GM18508 (cell line): Measurements from ENCODE around the gene TSR1.

Source experiments
- ATAC-seq: cut with Tn5 transposase; IDR thresholded peaks from one replicate; pipeline ENCODE4 v1.9.1; 2021; ENCODE audit warnings: moderate number of reproducible peaks; ENCODE audit not compliant: insufficient read depth, unreplicated experiment

TSR1 gene

DNA sequence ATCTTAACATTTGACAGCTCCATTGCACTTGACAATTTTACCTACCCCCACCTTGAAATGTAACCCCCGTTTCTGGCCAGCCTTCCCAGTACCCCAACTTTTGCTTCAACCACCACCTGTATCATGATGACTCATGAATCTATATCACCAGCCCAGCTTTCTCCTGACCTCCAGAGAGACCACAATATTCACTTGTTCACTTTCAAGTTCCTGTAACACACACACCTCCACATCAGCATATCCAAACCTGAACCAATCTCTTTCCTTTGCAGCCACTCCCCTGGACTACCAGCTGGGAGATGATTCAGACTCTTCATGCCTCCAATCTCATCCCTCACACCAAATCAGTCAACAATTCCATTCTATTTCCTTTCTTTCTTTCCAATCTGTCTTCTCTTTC is 40.7 kb downstream of the TSR1 start:
- no peak for ATAC-seq

DNA sequence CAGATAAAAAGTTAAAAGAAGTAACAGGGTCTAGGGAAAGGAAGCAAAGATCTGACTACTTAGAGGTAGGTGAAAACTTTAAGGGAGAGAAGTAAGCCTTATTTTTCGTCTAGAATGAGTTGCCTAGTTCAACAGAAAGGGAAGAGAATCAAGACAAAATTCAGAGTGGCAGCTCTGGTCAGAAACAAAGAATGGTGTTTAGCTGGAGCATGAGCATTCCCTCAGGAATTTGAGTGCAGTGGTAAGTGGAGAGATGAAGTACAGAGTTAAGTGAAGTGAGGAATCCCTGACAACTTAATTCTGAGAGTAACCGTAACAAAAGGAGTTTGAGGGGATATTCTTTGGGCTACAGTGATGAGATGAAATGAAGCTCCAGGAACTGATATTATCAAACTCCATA is 44.2 kb downstream of the TSR1 start:
- no peak for ATAC-seq

DNA sequence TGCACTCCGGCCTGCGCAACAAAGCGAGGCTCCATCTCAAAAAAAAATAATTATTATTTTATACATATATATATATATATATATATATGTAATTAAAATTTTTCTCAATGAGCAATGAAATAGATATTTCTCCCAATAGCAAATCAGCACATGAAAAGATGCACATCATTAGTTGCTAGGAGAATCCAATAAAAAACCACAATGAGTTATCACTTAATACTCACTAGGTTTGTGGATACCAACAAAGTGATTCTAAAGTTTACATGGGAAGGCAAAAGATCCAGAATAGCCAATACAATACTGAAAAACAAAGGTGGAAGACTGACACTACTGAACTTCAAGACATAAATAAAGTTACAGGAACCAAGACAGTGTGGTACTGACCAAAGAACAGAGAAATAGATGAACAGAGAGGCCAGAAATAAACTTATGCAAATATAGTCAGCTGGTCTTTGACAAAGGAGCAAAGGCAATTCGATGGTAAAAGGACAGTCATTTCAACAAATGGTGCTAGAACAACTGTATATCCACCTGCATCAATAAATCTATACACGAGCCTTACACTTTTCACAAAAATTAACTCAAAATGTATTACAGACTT is 46.3 kb downstream of the TSR1 start:
- no peak for ATAC-seq

DNA sequence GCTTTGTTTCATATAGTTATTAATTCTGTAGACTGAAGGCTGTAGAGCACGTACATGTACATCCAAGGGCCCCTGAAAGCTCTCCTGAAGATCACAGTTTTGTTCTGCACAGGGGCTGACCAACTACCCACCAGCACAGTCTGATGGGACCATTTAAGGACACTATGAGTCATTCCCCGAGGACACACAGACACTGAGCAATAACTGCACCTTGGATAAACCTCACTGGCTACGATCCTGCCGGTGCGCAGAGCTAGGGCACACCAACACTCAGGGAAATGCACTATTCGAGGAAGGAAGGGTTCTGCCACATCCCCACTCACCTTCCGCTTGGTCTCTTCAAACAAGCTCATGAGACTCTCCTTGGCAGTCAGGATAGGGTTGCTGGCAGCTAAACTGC is 53.0 kb downstream of the TSR1 start:
- no peak for ATAC-seq

DNA sequence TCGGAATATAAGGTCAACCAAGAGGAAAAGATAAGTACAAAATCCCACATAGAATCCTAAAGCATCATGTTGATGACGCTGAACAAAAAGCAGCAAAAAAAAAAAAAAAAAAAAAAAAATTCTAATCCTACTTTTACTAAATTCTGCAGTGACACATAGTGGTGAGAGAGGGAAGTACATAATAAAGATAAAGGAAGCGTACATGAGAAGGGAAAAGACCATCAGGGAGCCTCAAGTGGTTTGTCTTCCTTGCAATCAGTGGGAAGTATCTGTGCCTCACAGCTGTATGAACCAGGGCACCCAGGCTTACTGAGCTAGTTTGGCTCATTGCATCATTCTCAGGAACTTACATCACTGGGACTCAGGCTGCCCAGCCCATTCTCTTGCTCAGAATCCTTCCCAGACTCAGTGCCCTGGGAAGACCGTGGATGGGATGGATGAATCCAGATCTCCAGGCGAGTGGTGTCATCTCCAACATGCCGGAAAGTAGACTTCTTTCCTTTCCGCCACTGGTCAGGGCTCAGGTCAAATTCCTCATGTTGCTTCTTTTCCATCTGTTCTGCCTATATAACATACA is 53.9 kb downstream of the TSR1 start:
- ATAC-seq: no peak

DNA sequence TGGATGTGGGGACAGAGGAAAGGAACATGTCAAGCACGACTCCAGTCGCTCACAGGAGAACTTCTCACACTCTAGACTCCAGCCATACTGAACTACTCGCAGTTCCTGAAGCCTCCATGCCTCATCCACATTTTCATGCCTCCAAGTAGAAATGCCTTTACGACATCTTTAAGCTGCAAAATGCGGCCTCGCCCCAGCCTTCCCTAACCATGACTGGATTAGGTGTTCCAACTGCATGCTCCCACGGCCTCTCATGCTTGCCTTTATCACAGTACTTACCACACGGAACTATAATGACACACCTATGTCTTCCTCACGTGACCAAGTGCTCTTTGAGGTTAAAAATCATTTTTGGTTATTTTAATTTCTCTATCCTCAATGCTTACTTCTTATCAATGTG is 56.5 kb downstream of the TSR1 start:
- no peak for ATAC-seq

DNA sequence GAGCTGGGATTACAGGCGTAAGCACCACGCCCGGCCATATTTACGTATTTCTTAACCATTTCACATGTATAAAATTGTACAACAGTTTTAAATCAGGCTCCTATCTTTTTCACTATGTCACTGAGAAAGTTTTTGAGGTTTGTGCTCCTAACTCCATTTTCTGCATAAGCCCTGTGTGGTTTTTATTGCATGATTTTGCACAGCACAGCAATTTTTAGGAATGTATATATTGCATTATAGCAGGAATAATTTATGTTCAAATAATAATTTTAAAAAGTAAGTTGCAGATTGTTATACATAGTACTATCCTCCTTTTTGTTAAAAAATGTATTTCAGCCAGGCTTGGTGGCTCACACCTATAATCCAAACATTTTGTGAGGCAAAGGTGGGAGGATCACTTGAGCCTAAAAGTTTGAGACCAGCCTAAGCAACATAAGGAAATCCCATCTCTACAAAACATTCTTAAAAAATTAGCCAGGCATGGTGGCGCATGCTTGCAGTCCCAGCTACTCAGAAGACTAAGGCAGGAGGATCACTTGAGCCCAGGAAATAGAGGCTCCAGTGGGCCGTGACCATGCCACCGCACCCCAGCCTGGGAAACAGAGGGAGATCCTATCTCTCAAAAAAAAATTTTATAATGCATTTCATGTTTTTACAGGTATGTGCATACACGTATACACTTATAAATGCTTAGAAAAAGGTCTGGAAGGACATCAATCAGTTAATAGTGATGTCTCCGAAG is 58.7 kb downstream of the TSR1 start:
- ATAC-seq: no peak

DNA sequence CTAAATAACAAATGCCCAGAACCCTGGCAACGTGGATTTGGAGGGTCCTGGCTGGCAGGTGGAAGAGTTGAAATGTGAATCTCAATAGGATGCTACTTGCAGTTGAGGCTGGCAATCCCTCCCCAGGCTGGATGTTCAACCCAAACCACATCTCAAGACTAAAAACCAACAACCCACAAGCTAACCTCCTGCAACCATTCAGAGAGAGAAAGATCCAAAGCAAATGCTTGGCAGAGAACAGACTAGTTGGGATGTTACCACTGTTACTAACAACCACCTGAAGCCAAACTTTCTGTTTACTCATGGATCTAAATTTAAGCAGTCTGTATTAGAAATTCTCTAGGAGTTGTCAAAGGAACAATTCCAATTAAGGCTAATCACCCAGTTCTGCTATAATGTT is 60.5 kb downstream of the TSR1 start:
- ATAC-seq: no peak

DNA sequence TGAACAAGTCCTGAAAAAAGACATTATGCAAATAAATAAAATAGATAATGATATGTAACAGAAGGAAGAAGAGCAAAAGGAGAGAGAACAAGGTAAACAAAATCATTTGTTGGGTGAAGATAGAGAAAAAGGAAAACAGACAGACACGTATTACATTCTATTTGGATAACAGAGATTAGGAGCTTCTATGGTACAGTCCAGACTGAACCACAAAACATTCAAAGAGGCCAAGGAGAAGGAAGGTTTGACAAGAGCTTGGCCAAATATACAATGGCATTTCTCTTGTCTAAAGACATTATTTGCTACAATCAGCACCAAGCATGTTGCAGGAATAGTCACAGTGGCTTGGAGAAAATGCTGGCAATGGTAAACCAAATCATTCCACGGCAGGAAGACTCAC is 61.8 kb downstream of the TSR1 start:
- no peak for ATAC-seq
